ENCODE measurements around the gene FRYL. TPM values are rescaled to one million over a fixed set of nuclear protein-coding genes. Genes with fewer than 3 reads are reported as not detected.
A peak's percentile ranks its signal among the peaks of the same experiment; 100 is the strongest.

FRYL gene
- polyA plus RNA-seq, 1 donor from 2014 or later, result 29.6 TPM

GRCh38 chr4:48796191-48796926 is 16.3 kb upstream of the FRYL start:
- Mint-ChIP-seq H3K36me3 (no peaks in the 10 kb centered on the region), H3K27ac (no peak overlapping the region), H3K27me3 (no peaks in the 10 kb centered on the region), H3K9me3 (no peaks in the 10 kb centered on the region), H3K4me1 (peaks cover 2 to 23% (median 14%) of the 10 kb centered on the region in 3 donors), H3K4me3 (no peak overlapping the region)

- Mint-ChIP-seq H3K27ac (no peak overlapping the region), H3K9me3 (no peaks in the 10 kb centered on the region), H3K4me1 (peaks cover 2 to 23% (median 14%) of the 10 kb centered on the region in 3 donors), H3K4me3 (no peak overlapping the region), H3K27me3 (no peaks in the 10 kb centered on the region), H3K36me3 (no peaks in the 10 kb centered on the region)
These were observed 15.0 kb upstream of the FRYL start for GRCh38 chr4:48795108-48795507.

- Mint-ChIP-seq H3K36me3 (no peaks in the 10 kb centered on the region), H3K4me3 (no peak overlapping the region), H3K9me3 (no peaks in the 10 kb centered on the region), H3K4me1 (peaks cover 2 to 23% (median 14%) of the 10 kb centered on the region in 3 donors), H3K27me3 (no peaks in the 10 kb centered on the region), H3K27ac (no peak overlapping the region)
These were observed 12.4 kb upstream of the FRYL start for GRCh38 chr4:48792348-48793006.

- Mint-ChIP-seq H3K4me3 (no peak overlapping the region), H3K27me3 (no peaks in the 10 kb centered on the region), H3K36me3 (no peaks in the 10 kb centered on the region), H3K9me3 (no peaks in the 10 kb centered on the region), H3K4me1 (peaks cover 2 to 23% (median 14%) of the 10 kb centered on the region in 3 donors), H3K27ac (no peak overlapping the region)
These were observed 11.2 kb upstream of the FRYL start for GRCh38 chr4:48791313-48791712.

GRCh38 chr4:48790561-48790960 is 10.5 kb upstream of the FRYL start:
- Mint-ChIP-seq H3K27me3 (no peaks in the 10 kb centered on the region), H3K36me3 (no peaks in the 10 kb centered on the region), H3K4me1 (peaks cover 2 to 21% (median 10%) of the 10 kb centered on the region in 3 donors), H3K9me3 (no peaks in the 10 kb centered on the region), H3K4me3 (no peak overlapping the region), H3K27ac (no peak overlapping the region)

GRCh38 chr4:48787056-48787455 is 7.0 kb upstream of the FRYL start:
- H3K27ac Mint-ChIP-seq, result no peak overlapping the region
- H3K4me1 Mint-ChIP-seq, result peaks cover 0 to under 1% (median 0%) of the 10 kb centered on the region in 3 donors
- H3K36me3 Mint-ChIP-seq, result no peaks in the 10 kb centered on the region
- no peak overlapping the region for H3K4me3 Mint-ChIP-seq
- no peaks in the 10 kb centered on the region for H3K27me3 Mint-ChIP-seq
- H3K9me3 Mint-ChIP-seq, result no peaks in the 10 kb centered on the region

GRCh38 chr4:48786549-48786948 is 6.5 kb upstream of the FRYL start:
- no peak overlapping the region for H3K4me3 Mint-ChIP-seq
- no peaks in the 10 kb centered on the region for H3K4me1 Mint-ChIP-seq
- H3K27me3 Mint-ChIP-seq, result no peaks in the 10 kb centered on the region
- H3K9me3 Mint-ChIP-seq, result no peaks in the 10 kb centered on the region
- H3K36me3 Mint-ChIP-seq, result no peaks in the 10 kb centered on the region
- H3K27ac Mint-ChIP-seq, result no peak overlapping the region

- Mint-ChIP-seq H3K27ac (no peak overlapping the region), H3K4me3 (no peak overlapping the region), H3K9me3 (no peaks in the 10 kb centered on the region), H3K36me3 (no peaks in the 10 kb centered on the region), H3K4me1 (peaks cover 0 to 5% (median 5%) of the 10 kb centered on the region in 3 donors), H3K27me3 (no peaks in the 10 kb centered on the region)
These were observed 5.2 kb upstream of the FRYL start for GRCh38 chr4:48785302-48785701.

- H3K27me3 Mint-ChIP-seq, result no peaks in the 10 kb centered on the region
- peak overlapping the region in 1 of 4 donors; percentile 86 for H3K4me3 Mint-ChIP-seq
- no peaks in the 10 kb centered on the region for H3K36me3 Mint-ChIP-seq
- H3K9me3 Mint-ChIP-seq, result no peaks in the 10 kb centered on the region
- H3K27ac Mint-ChIP-seq, result no peak overlapping the region
- peaks cover 7 to 22% (median 16%) of the 10 kb centered on the region in 3 donors for H3K4me1 Mint-ChIP-seq
These were observed 1.9 kb upstream of the FRYL start for GRCh38 chr4:48781968-48782367.

GRCh38 chr4:48780865-48781214 is 761 bp upstream of the FRYL start:
- H3K4me1 Mint-ChIP-seq, result peaks cover 7 to 29% (median 24%) of the 10 kb centered on the region in 3 donors
- H3K27me3 Mint-ChIP-seq, result no peaks in the 10 kb centered on the region
- H3K9me3 Mint-ChIP-seq, result no peaks in the 10 kb centered on the region
- no peaks in the 10 kb centered on the region for H3K36me3 Mint-ChIP-seq
- H3K27ac Mint-ChIP-seq, result peak overlapping the region; percentile 49 to 98 (median 92)
- H3K4me3 Mint-ChIP-seq, result peak overlapping the region; percentile 86 to 100 (median 96)

- H3K4me3 Mint-ChIP-seq, result peak overlapping the region; percentile 86 to 100 (median 96)
- no peaks in the 10 kb centered on the region for H3K27me3 Mint-ChIP-seq
- peak overlapping the region; percentile 74 to 92 (median 75) for H3K27ac Mint-ChIP-seq
- peaks cover 15 to 37% (median 24%) of the 10 kb centered on the region in 3 donors for H3K4me1 Mint-ChIP-seq
- H3K9me3 Mint-ChIP-seq, result no peaks in the 10 kb centered on the region
- no peaks in the 10 kb centered on the region for H3K36me3 Mint-ChIP-seq
These were observed 733 bp downstream of the FRYL start for GRCh38 chr4:48779095-48779997.

GRCh38 chr4:48778431-48779094 is 1.5 kb downstream of the FRYL start:
- Mint-ChIP-seq H3K4me3 (peak overlapping the region; percentile 86 to 100 (median 94)), H3K27ac (peak overlapping the region; percentile 48 to 75 (median 74)), H3K27me3 (no peaks in the 10 kb centered on the region), H3K4me1 (peaks cover 17 to 41% (median 26%) of the 10 kb centered on the region in 3 donors), H3K36me3 (no peaks in the 10 kb centered on the region), H3K9me3 (no peaks in the 10 kb centered on the region)

- peak overlapping the region in 1 of 3 donors; percentile 64 for H3K27ac Mint-ChIP-seq
- H3K4me3 Mint-ChIP-seq, result peak overlapping the region; percentile 44 to 96 (median 80)
- no peaks in the 10 kb centered on the region for H3K9me3 Mint-ChIP-seq
- no peaks in the 10 kb centered on the region for H3K27me3 Mint-ChIP-seq
- H3K4me1 Mint-ChIP-seq, result peaks cover 25 to 49% (median 35%) of the 10 kb centered on the region in 3 donors
- no peaks in the 10 kb centered on the region for H3K36me3 Mint-ChIP-seq
These were observed 2.3 kb downstream of the FRYL start for GRCh38 chr4:48777739-48778138.
